SKM-1 (cell line): ENCODE data around the gene IREB2.
"Not testable (repeated sequence)": the region's sequence is repeated elsewhere in the genome, so short reads cannot be mapped to it uniquely, and the experiment has no call there.

Experiments used
- DNase-seq: peaks from one replicate; lab custom pipeline; 2025; ENCODE audit not compliant: unreplicated experiment; lab: John Stamatoyannopoulos, UW

IREB2 gene

GRCh38 chr15:78432664-78433063 is 5.4 kb upstream of the IREB2 start:
- no peak for DNase-seq

DNA sequence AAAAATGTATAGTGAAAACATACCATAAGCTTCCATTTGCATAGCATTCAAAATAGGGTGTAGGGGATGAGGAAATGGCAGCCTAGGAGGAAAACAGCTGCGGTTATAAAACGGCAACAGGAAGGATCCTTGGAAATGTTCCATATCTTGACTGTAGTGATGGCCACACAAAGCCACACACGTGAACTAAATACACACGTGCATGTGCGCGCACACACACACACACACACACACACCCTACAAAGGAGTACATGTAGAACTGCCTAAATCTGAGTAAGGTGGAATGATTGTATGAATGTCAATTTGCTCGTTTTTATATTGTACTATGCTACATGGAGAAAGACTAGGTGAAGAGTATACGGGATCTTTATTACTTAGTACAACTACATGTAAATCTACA is 3.9 kb upstream of the IREB2 start:
- no peak for DNase-seq

- DNase-seq, result not testable (repeated sequence)
Observed at GRCh38 chr15:78434711-78435110, 3.3 kb upstream of the IREB2 start.

- no peak for DNase-seq
Observed at GRCh38 chr15:78437107-78437761, 782 bp upstream of the IREB2 start.

DNA sequence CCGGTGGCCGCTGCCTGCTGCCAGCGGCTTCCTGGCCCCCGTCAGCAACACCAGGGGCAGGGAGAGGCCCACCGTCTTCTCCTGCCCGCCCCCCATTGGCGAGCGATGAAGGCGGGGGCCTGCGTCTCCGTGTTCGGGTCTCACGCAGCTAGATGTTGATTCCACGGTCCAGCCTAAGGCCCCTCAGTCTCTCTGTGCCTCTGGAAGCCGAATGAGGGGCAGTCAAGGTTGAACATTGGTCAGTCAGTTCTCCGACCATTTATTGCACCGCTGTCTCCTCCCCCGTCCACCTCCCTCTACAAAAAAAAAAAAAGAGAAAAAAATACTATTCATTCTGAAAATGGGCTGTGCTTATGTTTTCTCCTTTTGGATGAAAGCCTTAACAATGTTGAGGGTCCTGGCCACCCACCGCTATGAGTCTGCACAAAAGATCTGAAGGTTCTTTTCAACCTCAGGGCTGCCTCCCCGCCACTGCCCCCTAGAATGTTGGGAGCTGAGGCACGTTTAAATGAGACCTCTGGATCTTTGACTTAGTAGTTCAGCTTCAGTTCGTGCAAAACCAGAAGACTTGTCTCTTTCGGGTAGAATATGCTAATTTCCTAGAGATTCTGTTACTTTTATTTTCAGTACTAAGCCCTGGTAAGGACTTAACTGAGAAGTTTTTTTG is 736 bp downstream of the IREB2 start:
- DNase-seq, result no peak

- DNase-seq, result no peak
Observed at GRCh38 chr15:78440375-78441373, 2.7 kb downstream of the IREB2 start.

GRCh38 chr15:78444255-78444654 is 6.2 kb downstream of the IREB2 start:
- no peak for DNase-seq

GRCh38 chr15:78445875-78446274 is 7.9 kb downstream of the IREB2 start:
- no peak for DNase-seq

- DNase-seq, result no peak
Observed at GRCh38 chr15:78446551-78446950, 8.5 kb downstream of the IREB2 start.

- no peak for DNase-seq
Observed at GRCh38 chr15:78448441-78449219, 10.6 kb downstream of the IREB2 start.

GRCh38 chr15:78449220-78449999 is 11.4 kb downstream of the IREB2 start:
- DNase-seq, result no peak

GRCh38 chr15:78450285-78450858 is 12.4 kb downstream of the IREB2 start:
- DNase-seq, result no peak

- no peak for DNase-seq
Observed at GRCh38 chr15:78452485-78452884, 14.5 kb downstream of the IREB2 start.

DNA sequence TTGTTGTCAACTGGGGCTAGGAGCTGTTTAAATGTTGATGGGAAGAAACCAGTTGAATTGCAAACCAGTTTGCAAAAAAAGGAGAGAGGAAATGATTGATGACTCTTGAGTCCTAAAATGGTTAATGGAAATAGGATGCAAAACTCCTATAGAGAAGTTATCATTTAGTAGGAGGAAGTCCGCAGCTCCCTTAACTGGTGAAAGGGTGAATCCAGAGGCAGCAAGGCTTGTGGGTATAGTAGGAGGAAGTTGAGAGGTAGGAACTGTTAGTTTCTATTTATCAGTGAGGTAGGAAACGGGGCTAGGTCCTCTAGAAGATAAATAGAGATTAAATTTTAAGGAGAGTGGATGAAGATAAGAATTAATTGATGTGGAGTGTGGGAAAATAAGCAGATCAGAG is 15.4 kb downstream of the IREB2 start:
- DNase-seq, result peak; percentile 87

GRCh38 chr15:78454992-78455391 is 17.0 kb downstream of the IREB2 start:
- DNase-seq, result peak; percentile 89

DNA sequence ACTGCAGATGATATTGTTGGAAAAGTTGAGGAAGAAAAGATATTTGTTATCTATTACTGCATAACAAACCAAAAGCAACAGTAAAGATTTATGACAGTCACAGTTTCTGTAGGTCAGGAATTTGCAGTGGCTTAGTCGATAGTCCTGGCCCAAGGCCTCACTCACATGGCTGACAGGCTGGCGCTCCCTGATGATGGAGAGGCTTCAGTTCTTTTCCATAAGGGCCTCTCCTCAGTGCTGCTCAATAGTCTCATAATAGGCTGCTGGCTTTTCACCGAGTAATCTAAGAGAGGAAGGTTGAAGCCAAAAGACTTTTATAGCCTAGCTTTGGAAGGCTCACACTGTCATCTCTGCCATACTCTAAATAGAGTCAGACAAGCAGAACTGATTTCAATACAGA is 17.7 kb downstream of the IREB2 start:
- no peak for DNase-seq

- no peak for DNase-seq
Observed at GRCh38 chr15:78456426-78456825, 18.4 kb downstream of the IREB2 start.

- no peak for DNase-seq
Observed at GRCh38 chr15:78457101-78457500, 19.1 kb downstream of the IREB2 start.

GRCh38 chr15:78460737-78461136 is 22.7 kb downstream of the IREB2 start:
- no peak for DNase-seq
